ENCODE data around the gene MAGI2. TPM values are rescaled to one million over a fixed set of nuclear protein-coding genes. Genes with fewer than 3 reads are reported as not detected.

The MAGI2 gene
- total RNA-seq, 2 experiments from 2014 or later, result 0.14 to 0.19 TPM

DNA sequence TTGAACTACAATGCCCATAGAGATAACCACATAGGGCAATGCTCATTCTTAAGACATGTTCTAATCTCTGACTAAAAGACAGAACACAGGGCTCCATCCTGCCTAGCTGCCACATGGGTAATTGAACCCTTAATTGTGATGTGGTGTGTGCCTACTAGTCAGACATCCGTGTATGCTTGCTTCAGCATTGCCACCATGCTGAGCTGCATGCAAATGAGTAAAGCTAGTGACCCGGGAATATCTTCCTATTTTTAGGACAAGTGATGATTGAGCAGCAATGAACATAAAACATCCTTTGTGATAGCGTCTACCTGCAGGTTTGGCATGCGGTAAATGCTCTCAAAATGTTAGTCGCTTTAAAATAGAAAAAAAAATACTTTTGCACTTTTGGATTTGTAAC is 115.8 kb downstream of the MAGI2 start:
- no peaks in the 10 kb centered on the region for H3K4me1 Mint-ChIP-seq
- no peak overlapping the region for H3K4me3 Mint-ChIP-seq
- H3K9me3 Mint-ChIP-seq, result no peaks in the 10 kb centered on the region
- H3K36me3 Mint-ChIP-seq, result no peaks in the 10 kb centered on the region
- ATAC-seq (ENCODE audit: low read depth) (no peak), DNase-seq (no peak)
- no peak overlapping the region for H3K27ac Mint-ChIP-seq
- H3K27me3 Mint-ChIP-seq, result no peaks in the 10 kb centered on the region
- POLR2A ChIA-PET, result no interaction called here

DNA sequence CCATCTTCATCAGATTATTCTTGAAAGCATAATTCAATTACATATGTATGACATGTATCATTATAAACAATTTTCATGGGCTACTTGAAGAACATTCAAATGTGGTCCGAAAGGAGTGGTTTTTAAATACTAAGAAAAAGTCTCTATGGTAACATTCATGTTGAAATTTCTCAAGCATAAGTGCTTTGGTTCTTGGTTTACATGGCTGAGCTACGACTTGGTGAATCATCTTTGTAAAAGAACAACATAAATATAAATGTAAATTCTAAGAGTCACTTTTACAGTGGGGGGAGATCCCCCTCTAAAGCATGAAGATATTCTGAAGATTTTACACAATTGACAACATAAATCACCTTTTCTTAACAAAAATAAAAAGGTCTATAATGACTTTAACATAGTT is 118.6 kb downstream of the MAGI2 start:
- H3K27ac Mint-ChIP-seq, result no peak overlapping the region
- no peaks in the 10 kb centered on the region for H3K27me3 Mint-ChIP-seq
- ATAC-seq (ENCODE audit: low read depth), result no peak
- no peak for DNase-seq
- no peak overlapping the region for H3K4me3 Mint-ChIP-seq
- no peaks in the 10 kb centered on the region for H3K4me1 Mint-ChIP-seq
- no peaks in the 10 kb centered on the region for H3K36me3 Mint-ChIP-seq
- POLR2A ChIA-PET, result no interaction called here
- no peaks in the 10 kb centered on the region for H3K9me3 Mint-ChIP-seq

DNA sequence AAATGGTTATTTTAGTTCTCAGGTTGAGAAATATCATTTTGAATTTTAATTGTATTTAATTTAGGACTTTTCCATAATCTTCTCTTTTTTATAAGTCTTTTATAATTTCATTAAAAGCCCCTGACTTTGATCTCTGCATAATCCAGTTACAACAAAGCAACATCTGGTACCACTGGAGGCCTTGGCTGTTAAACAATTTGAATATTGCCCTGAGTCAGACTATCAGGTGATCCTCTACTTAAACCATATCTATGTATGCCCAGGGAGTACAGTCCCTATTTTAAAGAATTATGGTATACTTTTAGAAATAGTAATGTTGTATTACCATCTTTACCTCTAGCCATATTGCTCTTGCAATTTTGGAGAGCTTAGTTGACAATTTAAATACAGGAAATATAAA is 119.1 kb downstream of the MAGI2 start:
- H3K27me3 Mint-ChIP-seq, result no peaks in the 10 kb centered on the region
- POLR2A ChIA-PET, result no interaction called here

DNA sequence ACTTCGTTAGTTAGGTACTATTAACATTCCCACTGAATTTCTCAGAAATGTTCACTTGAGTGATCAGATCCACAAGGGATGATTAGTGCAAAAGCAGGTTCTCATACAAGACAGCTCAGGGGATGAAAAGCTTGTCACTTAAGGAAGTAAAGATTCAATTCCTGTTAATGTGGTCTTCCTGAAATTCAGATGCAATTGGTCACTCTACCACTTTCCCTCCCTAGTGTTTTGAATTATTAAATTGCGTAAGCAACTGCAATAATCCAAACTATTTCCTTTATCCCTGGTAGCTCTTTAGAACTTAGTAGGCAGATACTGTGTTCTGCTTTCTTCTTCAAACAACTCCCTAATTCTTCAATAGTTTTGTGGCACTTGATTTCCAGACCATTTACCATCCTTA is 121.4 kb downstream of the MAGI2 start:
- no peaks in the 10 kb centered on the region for H3K9me3 Mint-ChIP-seq
- ATAC-seq (ENCODE audit: low read depth), result no peak

More for the DNA sequence above, 119.1 kb downstream of the MAGI2 start:
- no peak for DNase-seq
- ATAC-seq (ENCODE audit: low read depth), result no peak
- H3K27ac Mint-ChIP-seq, result no peak overlapping the region
- no peak overlapping the region for H3K4me3 Mint-ChIP-seq
- no peaks in the 10 kb centered on the region for H3K4me1 Mint-ChIP-seq
- no peaks in the 10 kb centered on the region for H3K9me3 Mint-ChIP-seq
- H3K36me3 Mint-ChIP-seq, result no peaks in the 10 kb centered on the region

DNA sequence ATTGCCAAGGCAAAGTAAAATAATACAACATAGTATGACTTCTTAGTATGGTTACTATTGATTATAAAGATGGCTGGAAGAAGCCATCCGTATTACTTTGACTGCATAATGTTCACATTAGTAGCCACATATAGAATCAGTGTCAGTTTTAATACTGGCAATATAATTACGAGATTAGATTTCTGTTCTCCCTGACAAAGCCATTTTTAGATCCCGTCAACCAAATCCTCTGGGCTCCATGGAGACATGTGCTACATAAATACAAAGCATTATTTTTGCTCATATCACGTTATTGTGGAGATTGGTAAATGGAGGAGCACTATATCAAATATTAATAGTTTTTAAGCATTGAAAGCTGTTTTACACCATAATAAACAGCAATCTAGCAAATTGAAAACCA is 124.0 kb downstream of the MAGI2 start:
- Mint-ChIP-seq H3K27ac (no peak overlapping the region), H3K9me3 (no peaks in the 10 kb centered on the region), H3K4me3 (no peak overlapping the region), H3K4me1 (no peaks in the 10 kb centered on the region), H3K36me3 (no peaks in the 10 kb centered on the region), H3K27me3 (no peaks in the 10 kb centered on the region)
- ATAC-seq (ENCODE audit: low read depth) (no peak), DNase-seq (no peak)
- POLR2A ChIA-PET, result no interaction called here

More for the DNA sequence above, 121.4 kb downstream of the MAGI2 start:
- Mint-ChIP-seq H3K36me3 (no peaks in the 10 kb centered on the region), H3K4me1 (no peaks in the 10 kb centered on the region), H3K27ac (no peak overlapping the region), H3K4me3 (no peak overlapping the region), H3K27me3 (no peaks in the 10 kb centered on the region)
- POLR2A ChIA-PET, result no interaction called here
- DNase-seq, result no peak

DNA sequence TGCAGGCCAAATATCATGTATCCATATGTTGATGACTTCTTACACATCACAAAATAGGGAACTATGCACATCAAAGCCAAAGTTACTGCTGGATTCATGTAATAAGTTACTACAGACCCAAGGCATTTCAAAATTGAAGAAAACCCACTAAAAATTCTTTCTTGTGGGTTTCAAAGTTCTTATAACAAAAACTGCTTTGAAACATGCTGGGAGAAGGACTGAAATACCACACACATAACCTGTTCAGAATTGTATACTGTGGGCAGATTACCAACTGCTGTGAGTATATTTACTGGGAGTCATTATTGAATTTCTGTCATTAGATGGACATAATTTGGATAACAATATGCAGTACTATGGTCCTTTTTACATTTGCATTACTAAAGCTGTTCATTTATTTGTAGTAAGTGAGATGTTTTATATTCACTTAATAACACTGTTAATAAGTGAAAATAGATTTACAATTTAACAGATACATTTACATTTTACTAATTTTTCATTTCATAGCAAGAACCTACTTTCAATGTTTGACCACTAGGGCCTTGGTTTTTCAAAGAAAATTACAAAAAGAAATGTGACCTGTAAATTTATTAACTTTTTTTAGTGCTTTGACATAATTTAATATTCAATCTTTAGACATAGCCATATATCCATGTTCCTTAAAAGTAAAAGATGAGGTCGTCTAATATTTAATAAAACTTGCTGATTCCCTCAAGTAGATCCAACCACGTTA is 132.6 kb downstream of the MAGI2 start:
- Mint-ChIP-seq H3K4me1 (no peaks in the 10 kb centered on the region), H3K27me3 (peaks cover 2% of the 10 kb centered on the region), H3K36me3 (no peaks in the 10 kb centered on the region), H3K4me3 (no peak overlapping the region), H3K27ac (no peak overlapping the region), H3K9me3 (no peaks in the 10 kb centered on the region)
- DNase-seq (no peak), ATAC-seq (ENCODE audit: low read depth) (no peak)
- POLR2A ChIA-PET, result no interaction called here

DNA sequence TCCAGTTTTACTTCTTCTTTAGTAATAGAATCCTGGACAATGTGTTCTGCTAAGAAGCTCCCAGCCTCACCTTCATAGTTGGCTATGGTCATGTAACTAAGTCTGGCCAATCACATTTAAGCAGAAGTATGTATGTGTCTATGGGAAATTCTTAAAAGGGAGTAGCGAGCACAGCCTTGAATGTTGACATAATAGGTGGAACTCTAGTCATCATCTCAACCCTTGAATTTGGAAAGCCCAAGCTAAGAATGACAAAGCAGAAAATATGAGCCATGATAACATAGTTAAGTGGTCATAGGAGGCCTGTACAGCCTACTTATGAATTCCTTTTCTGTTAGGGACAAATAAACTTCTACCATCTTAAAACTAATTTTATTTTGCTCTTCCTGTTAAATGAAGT is 134.1 kb downstream of the MAGI2 start:
- Mint-ChIP-seq H3K9me3 (no peaks in the 10 kb centered on the region), H3K27ac (no peak overlapping the region), H3K4me1 (no peaks in the 10 kb centered on the region), H3K4me3 (no peak overlapping the region), H3K36me3 (no peaks in the 10 kb centered on the region), H3K27me3 (peaks cover 2% of the 10 kb centered on the region)
- POLR2A ChIA-PET, result no interaction called here
- ATAC-seq (ENCODE audit: low read depth) (no peak), DNase-seq (no peak)

DNA sequence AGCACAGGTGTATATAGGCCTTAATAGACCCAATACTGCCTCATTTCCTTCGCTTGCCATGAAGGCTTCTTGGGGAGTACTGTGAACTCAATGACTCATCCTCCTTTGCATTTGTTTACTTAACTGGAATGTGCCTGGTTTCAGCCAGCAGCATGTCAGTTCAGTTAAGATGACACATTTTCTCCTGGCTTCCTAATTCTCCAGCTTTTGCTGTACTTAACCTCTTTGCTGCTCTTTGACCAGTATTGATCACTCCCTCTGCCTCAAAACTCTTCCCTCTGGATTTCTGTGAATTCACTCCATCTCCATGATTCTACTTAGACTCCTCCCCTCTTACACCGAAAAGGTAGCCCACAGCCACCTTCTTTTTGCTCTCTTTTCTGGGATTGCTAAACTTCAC is 135.7 kb downstream of the MAGI2 start:
- no peak for DNase-seq
- ATAC-seq (ENCODE audit: low read depth), result no peak
- no peaks in the 10 kb centered on the region for H3K36me3 Mint-ChIP-seq
- POLR2A ChIA-PET, result no interaction called here
- no peaks in the 10 kb centered on the region for H3K9me3 Mint-ChIP-seq
- H3K27me3 Mint-ChIP-seq, result peaks cover 2% of the 10 kb centered on the region
- no peaks in the 10 kb centered on the region for H3K4me1 Mint-ChIP-seq
- H3K4me3 Mint-ChIP-seq, result no peak overlapping the region
- H3K27ac Mint-ChIP-seq, result no peak overlapping the region

DNA sequence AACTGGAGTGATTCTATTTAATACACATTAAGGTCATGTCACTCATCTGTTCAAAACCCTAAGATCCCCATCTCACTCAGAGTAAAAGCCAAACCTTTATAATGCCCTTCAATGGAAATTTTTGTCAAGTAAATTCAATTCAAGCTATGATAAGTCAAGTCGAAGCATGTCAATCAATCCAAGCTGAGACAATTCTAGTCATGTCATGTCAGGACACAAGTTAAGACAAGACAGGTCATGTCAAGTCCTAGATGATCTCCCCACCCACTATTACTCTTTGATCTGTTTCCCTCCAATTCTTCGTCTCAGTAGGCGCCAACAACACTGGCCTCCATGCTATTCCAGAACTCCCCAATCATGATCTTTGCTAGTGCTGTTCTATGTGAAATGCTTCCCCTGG is 141.4 kb downstream of the MAGI2 start:
- DNase-seq (no peak), ATAC-seq (ENCODE audit: low read depth) (no peak)
- Mint-ChIP-seq H3K4me3 (no peak overlapping the region), H3K27ac (no peak overlapping the region), H3K36me3 (no peaks in the 10 kb centered on the region), H3K4me1 (no peaks in the 10 kb centered on the region), H3K9me3 (no peaks in the 10 kb centered on the region), H3K27me3 (peaks cover 2% of the 10 kb centered on the region)
- POLR2A ChIA-PET, result no interaction called here

DNA sequence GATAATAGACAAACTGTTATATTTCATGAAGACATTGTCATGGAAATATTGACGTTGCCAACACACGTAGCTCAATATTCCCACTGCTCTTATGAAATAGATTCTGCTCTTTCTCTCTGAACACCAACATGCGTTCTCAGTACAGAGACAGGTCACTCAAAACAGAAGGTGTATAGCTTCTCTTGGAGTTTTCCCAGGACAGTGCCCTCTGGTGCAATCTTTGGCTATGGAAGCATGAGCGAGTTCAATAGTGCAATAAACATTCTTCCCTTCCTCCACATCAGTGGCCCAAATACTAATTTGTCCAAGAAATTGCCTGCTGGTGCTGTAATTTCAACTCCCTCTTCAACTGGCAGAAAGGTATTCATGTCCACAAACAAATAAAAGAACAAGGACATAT is 145.3 kb downstream of the MAGI2 start:
- Mint-ChIP-seq H3K27ac (no peak overlapping the region), H3K9me3 (no peaks in the 10 kb centered on the region), H3K36me3 (no peaks in the 10 kb centered on the region), H3K4me3 (no peak overlapping the region), H3K4me1 (no peaks in the 10 kb centered on the region), H3K27me3 (peaks cover 2% of the 10 kb centered on the region)
- no peak for DNase-seq
- ATAC-seq (ENCODE audit: low read depth), result no peak
- POLR2A ChIA-PET, result no interaction called here

DNA sequence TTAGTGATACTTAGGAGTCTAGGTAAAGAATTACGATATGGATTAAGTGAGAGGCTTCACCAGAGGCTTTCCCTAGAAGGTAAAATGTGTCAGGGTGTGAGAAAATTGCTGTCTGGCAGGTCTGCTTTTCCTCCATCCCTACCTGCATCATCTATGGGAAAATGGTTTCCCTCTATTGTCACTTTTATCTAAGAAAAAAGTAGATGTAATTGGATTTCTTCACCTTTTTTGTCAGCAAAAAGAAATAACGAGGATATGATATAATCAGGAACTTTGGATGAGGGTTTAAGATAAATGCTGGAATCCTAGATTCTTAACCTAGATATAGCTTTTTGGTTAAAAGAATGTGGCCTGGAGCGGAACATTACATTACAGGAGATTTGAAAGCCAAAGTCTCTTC is 146.1 kb downstream of the MAGI2 start:
- no peaks in the 10 kb centered on the region for H3K36me3 Mint-ChIP-seq
- DNase-seq (no peak), ATAC-seq (ENCODE audit: low read depth) (no peak)
- H3K27ac Mint-ChIP-seq, result no peak overlapping the region
- no peaks in the 10 kb centered on the region for H3K4me1 Mint-ChIP-seq
- H3K27me3 Mint-ChIP-seq, result peaks cover 2% of the 10 kb centered on the region
- POLR2A ChIA-PET, result no interaction called here
- H3K4me3 Mint-ChIP-seq, result no peak overlapping the region
- no peaks in the 10 kb centered on the region for H3K9me3 Mint-ChIP-seq

DNA sequence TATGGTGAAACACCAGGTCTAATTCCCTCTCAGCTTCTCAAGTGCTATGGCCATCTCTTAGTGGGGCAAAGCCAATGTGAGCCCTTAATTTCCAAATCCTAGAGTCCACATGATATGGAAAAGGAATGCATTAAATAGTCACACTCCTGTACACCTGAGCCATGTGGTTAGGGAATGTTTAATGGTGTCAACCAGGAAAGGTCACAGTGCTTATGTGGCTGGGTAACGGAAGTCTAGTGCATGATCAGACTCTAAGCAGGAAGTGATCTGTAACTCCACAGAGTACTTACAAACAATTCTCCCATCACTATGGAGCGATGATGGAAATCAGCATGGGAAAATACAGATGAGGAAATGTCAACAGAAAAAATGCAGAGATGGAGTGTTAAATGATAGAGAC is 148.8 kb downstream of the MAGI2 start:
- peaks cover 2% of the 10 kb centered on the region for H3K27me3 Mint-ChIP-seq
- H3K27ac Mint-ChIP-seq, result no peak overlapping the region
- H3K4me1 Mint-ChIP-seq, result no peaks in the 10 kb centered on the region
- no peak for DNase-seq
- no peaks in the 10 kb centered on the region for H3K36me3 Mint-ChIP-seq
- H3K4me3 Mint-ChIP-seq, result no peak overlapping the region
- POLR2A ChIA-PET, result no interaction called here
- ATAC-seq (ENCODE audit: low read depth), result no peak
- no peaks in the 10 kb centered on the region for H3K9me3 Mint-ChIP-seq

DNA sequence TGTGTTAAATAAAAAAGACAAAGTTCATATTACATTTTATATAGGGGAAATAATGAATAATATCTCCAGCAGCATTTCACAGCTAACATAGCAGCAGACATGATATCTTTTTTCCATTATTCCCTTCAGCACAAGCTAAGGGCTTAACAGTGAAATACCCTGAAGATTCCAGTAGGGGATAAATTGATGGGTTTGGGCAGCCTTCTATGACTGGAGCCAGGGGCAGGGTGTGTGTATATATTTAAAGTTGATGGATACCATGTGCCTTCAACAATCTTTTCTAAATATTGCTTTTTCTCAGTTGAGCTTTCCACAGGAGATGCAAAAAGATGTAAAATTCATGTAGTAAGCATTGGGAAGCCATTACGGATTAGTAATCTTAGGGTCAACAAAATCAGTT is 151.2 kb downstream of the MAGI2 start:
- H3K4me1 Mint-ChIP-seq, result no peaks in the 10 kb centered on the region
- no peak for DNase-seq
- POLR2A ChIA-PET, result no interaction called here
- ATAC-seq (ENCODE audit: low read depth), result no peak
- H3K27me3 Mint-ChIP-seq, result no peaks in the 10 kb centered on the region
- no peak overlapping the region for H3K27ac Mint-ChIP-seq
- H3K36me3 Mint-ChIP-seq, result no peaks in the 10 kb centered on the region
- no peaks in the 10 kb centered on the region for H3K9me3 Mint-ChIP-seq
- H3K4me3 Mint-ChIP-seq, result no peak overlapping the region

DNA sequence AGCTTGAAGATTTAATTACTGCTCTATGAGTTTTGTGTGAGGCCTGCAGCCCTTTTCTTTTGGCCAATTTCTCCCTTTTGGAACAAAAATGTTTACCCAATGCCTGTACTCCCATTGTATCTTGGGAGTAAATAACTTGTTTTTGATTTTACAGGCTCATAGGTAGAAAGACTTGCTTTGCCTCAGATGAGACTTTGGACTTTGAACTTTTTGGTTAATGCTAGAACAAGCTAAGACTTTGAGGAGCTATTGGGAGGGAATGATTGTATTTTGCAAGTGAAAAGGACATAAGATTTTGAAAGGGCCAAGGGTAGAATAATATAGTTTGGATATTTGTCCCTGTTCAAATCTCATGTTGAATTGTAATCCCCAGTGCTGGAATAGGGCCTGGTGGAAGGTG is 152.0 kb downstream of the MAGI2 start:
- Mint-ChIP-seq H3K9me3 (no peaks in the 10 kb centered on the region), H3K27me3 (no peaks in the 10 kb centered on the region), H3K27ac (no peak overlapping the region), H3K4me1 (no peaks in the 10 kb centered on the region), H3K36me3 (no peaks in the 10 kb centered on the region), H3K4me3 (no peak overlapping the region)
- DNase-seq (no peak), ATAC-seq (ENCODE audit: low read depth) (no peak)
- POLR2A ChIA-PET, result no interaction called here

DNA sequence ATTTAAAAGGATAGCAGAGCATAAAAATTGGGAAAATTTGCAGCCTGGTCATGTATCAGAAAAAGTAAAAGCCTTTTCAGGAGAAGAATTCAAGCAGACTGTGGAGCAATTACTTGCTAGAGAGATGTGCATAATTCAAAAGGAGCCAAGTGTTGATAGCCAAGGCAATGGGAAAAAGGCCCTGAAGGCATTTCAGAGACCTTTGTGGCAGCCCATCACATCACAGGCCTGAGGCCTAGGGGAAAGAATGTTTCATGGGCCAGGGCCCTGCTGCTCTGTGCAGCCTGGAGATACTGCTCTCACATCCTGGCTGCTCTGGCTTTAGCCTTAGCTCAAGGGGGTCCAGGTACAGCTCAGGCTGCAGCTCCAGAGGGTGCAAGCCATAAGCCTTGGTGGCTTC is 152.9 kb downstream of the MAGI2 start:
- POLR2A ChIA-PET, result no interaction called here
- Mint-ChIP-seq H3K36me3 (no peaks in the 10 kb centered on the region), H3K4me3 (no peak overlapping the region), H3K9me3 (no peaks in the 10 kb centered on the region), H3K4me1 (no peaks in the 10 kb centered on the region), H3K27me3 (no peaks in the 10 kb centered on the region), H3K27ac (no peak overlapping the region)
- DNase-seq (no peak), ATAC-seq (ENCODE audit: low read depth) (no peak)

Data from activated naive CD8-positive, alpha-beta T cell treated with anti-CD3 and anti-CD28 coated beads, Interleukin-2, amount 10 ng/mL, durations not matched to agents 7 days and 5 days (primary cell).